Mucosa of descending colon (tissue), 3 donors: ENCODE data around the gene TARM1. TPM values are rescaled to one million over a fixed set of nuclear protein-coding genes. Genes with fewer than 3 reads are reported as not detected.

Experiments
- ATAC-seq: fragments of 200-7000 bp; cut with Tn5 transposase; one replicate; pipeline ENCODE4 v1.9.1; 2020; ENCODE audit warnings: mild to moderate bottlenecking, moderate library complexity
- DNase-seq, 3 donors: peaks; one replicate each; pipeline ENCODE4 v3.0.0-alpha.2; 2020
- H3K36me3 ChIP-seq: fragments of 200-600 bp; one replicate; pipeline ENCODE4 v1.8.0; 2021; ENCODE audit warnings: low read depth, mild to moderate bottlenecking
- H3K4me1 ChIP-seq: fragments of 200-600 bp; one replicate; pipeline ENCODE4 v1.8.0; 2021; ENCODE audit warnings: low read depth, mild to moderate bottlenecking
- H3K4me3 ChIP-seq: fragments of 200-600 bp; one replicate; pipeline ENCODE4 v1.8.0; 2021; ENCODE audit warnings: mild to moderate bottlenecking
- H3K9me3 ChIP-seq: fragments of 200-600 bp; one replicate; pipeline ENCODE4 v1.8.0; 2021; ENCODE audit warnings: mild to moderate bottlenecking
- intact Hi-C, 2 donors: fragments of 100-400 bp; cut with DNase I in 1 of 2; cut with micrococcal nuclease in 1 of 2; formaldehyde crosslinking; loops; one replicate each; pipeline versions ENCODE4 v1.11.0 to v1.11.1; 2022; cut with DNase I, micrococcal nuclease
- total RNA-seq, 3 donors: library from RNA; stranded (reverse); fragmentation: NEBNext Ultra II Directional in 2 of 3; extraction: Animal tissue kit (Norgen Biotek cat#: 25700) in 2 of 3; gene quantifications; one replicate each; pipeline versions ENCODE4 v1.2.1 to v1.2.4, GENCODE V29; 2021 to 2023
- TF ChIP-seq, protein P1 (sequence below): fragments of 200-600 bp; IDR thresholded peaks from one replicate; pipeline ENCODE4 v1.8.0; 2022; ENCODE audit warnings: antibody characterized with exemption, mild to moderate bottlenecking
- donor health status: DM: no; HTN: no; CAD: no; lungs with moderate emphysema.
- donor health status: DM: no; HTN: no; CAD: no.
- donor health status: DM: no; HTN: yes; CAD: no.

The TARM1 gene
- total RNA-seq, 3 donors from 2014 or later = not detected

DNA sequence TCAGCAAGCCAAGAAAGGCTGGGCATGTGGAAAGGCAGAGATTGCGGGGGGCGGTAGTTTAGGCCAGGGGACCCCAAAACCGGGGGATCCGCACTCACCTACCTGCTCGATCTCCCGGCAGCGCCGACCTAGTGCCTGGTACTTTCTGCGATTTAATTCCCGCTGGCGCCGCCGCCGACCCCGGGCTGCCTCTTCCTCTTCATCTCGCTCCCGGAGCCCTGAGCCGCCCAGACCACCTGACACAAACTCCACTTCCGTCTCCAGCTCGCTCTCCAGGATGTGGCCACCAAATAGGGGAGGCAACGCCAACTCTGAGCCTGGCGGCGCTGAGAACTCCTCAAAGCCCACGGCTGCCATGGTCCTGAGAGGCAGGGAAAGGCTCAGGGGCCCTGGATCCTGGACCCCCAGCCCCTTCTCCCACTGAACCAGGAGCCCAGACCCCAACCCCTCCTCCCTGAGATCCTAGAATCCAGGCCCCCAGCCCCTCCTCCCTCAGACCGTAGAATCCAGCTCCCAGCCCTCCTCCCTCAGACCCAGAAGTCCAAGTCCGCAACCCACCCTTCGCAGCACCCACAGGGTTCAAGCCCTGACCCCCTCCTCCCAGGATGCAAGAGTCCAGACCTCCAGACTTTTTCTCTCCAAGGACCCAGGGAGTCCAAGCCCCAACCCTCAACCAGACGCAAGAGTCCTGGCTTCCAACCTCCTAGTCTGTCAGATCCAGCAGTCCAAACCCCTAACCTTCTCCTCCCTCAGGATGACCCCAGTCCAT lies 33.4 kb upstream of the TARM1 start:
- H3K36me3 ChIP-seq = no peaks in the 10 kb centered on the region

DNA sequence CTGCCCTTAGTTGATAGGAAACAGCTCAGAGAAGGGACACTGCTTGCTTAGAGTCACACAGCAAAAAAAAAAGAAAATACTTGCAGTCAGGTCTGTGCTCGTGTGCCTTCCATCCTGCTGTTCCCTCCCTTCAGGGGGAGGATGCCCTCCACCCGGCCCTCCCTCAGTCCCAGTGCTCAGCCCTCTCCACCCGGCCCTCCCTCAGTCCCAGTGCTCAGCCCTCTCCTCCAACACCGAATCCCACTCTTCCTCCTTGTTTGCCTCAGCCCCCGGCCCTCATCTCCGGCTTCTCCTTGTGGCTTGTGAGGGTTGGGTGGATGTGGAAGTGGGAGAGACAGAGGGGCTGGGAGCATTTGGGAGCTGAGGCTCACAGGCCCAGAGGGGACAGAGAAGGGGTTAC lies 28.5 kb upstream of the TARM1 start:
- no peak for ATAC-seq
- H3K4me1 ChIP-seq = peaks cover 4% of the 10 kb centered on the region
- peak in 1 of 3 donors; percentile 12 for DNase-seq
- no peak overlapping the region for H3K4me3 ChIP-seq
- intact Hi-C loops = no loop called here
- no peaks in the 10 kb centered on the region for H3K36me3 ChIP-seq
- TF ChIP-seq, protein P1, sequence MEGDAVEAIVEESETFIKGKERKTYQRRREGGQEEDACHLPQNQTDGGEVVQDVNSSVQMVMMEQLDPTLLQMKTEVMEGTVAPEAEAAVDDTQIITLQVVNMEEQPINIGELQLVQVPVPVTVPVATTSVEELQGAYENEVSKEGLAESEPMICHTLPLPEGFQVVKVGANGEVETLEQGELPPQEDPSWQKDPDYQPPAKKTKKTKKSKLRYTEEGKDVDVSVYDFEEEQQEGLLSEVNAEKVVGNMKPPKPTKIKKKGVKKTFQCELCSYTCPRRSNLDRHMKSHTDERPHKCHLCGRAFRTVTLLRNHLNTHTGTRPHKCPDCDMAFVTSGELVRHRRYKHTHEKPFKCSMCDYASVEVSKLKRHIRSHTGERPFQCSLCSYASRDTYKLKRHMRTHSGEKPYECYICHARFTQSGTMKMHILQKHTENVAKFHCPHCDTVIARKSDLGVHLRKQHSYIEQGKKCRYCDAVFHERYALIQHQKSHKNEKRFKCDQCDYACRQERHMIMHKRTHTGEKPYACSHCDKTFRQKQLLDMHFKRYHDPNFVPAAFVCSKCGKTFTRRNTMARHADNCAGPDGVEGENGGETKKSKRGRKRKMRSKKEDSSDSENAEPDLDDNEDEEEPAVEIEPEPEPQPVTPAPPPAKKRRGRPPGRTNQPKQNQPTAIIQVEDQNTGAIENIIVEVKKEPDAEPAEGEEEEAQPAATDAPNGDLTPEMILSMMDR = no peak
- H3K9me3 ChIP-seq = no peaks in the 10 kb centered on the region

More for the DNA sequence above, 33.4 kb upstream of the TARM1 start:
- intact Hi-C loops = no loop called here
- Histone ChIP-seq H3K4me3 (peak overlapping the region; percentile 56), H3K4me1 (peaks cover 15% of the 10 kb centered on the region), H3K9me3 (no peaks in the 10 kb centered on the region)
- ATAC-seq = peak; percentile 45
- peak; percentile 43 to 81 (median 49) for DNase-seq
- TF ChIP-seq, protein P1 = no peak

DNA sequence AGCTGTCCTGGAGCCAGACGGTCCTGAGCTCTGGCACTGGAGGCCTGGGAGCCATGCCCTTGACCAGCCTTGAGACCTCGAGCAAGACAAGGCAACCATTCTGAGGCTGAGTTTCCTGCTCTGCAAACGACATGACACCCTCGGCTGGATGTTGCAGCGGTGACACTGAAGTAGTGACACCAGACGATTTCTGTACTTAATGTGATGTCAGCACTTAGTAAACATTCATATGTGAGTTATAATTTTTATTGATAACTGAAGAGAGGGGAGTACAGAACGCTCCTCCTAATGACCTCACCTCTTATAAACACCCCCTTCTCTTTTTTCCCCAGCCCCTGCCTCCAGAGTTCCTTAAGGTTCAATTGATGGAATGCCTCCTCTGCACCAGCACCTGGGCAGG lies 27.3 kb upstream of the TARM1 start:
- intact Hi-C loops = no loop called here
- no peaks in the 10 kb centered on the region for H3K4me1 ChIP-seq
- TF ChIP-seq, protein P1 = no peak
- no peaks in the 10 kb centered on the region for H3K36me3 ChIP-seq
- no peak overlapping the region for H3K4me3 ChIP-seq
- DNase-seq (no peak), ATAC-seq (no peak)
- no peaks in the 10 kb centered on the region for H3K9me3 ChIP-seq

DNA sequence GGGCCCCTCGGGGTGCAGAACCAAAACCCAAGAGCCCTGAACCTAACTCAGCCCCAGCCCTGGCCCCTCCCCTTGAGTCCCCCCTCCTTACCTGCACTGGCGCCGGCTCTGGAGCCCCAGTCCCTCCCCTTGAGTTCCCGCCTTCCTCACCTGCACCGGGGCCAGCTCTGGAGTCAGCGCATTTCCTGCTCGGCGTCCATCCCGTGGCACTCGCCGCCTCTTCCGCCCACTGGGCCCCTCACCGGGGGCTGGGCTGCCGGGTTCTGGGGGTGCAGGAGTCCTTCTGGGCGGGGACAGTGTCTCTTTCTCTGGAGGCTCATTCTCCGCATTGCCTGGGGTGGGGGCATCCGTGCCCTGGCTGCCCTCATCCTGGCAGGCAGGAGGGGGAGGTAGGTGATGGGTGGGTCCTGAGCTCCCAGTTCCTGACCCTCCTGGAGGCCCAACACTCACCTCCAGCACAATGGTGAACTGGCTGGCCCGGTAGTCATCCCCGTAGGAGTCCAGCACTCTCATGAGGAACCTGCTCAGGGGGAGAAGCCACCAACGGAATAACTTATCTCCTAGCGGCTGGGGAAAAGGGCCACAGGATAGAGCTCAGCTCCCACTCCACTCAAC lies 26.8 kb upstream of the TARM1 start:
- no peaks in the 10 kb centered on the region for H3K9me3 ChIP-seq
- ATAC-seq (no peak), DNase-seq (no peak)
- intact Hi-C loops = no loop called here
- no peaks in the 10 kb centered on the region for H3K36me3 ChIP-seq
- no peaks in the 10 kb centered on the region for H3K4me1 ChIP-seq
- TF ChIP-seq, protein P1 = no peak
- H3K4me3 ChIP-seq = no peak overlapping the region

DNA sequence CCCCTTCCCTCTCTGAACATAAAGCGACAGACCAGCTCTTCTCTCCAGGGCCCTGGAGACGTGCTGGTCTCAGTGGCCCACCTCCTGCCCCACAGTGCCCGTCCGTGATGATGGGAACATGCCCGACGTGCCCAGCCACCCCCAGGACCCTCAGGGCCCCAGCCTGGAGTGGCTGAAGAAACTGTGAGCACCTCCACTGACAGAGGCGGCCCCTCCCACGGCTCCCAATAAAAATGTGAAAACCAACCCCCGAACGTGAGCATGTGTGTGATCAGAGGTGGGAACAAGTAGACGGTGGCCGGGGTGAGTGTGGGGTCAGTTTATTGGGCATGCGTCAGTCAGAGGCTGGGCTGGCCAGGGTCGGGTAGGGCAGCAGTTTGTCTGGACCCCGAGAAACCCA lies 25.6 kb upstream of the TARM1 start:
- intact Hi-C loops = no loop called here
- no peak for ATAC-seq
- H3K9me3 ChIP-seq = no peaks in the 10 kb centered on the region
- DNase-seq = no peak
- H3K36me3 ChIP-seq = no peaks in the 10 kb centered on the region
- TF ChIP-seq, protein P1 = no peak
- no peak overlapping the region for H3K4me3 ChIP-seq
- H3K4me1 ChIP-seq = peaks cover 3% of the 10 kb centered on the region
